Keratinocyte (primary cell): ENCODE data around the gene B4GALNT3. TPM values are rescaled to one million over a fixed set of nuclear protein-coding genes. Genes with fewer than 3 reads are reported as not detected.

Experiments
- DNase-seq: peaks from one replicate; pipeline ENCODE4 v3.0.0-alpha.2; 2011; ENCODE audit warnings: low read depth, missing footprints, low spot score
- FAIRE-seq: peaks from 2 replicates; lab custom pipeline; 2011; peaks lifted over from hg19 to GRCh38; lab: Jason Lieb, UNC
- H2AFZ ChIP-seq: 2 replicates; pipeline ENCODE4 v1.6.0; 2012; ENCODE audit warnings: low read length, control low read depth, inconsistent platforms; ENCODE audit not compliant: control insufficient read depth
- H3K27ac ChIP-seq: 2 replicates; pipeline ENCODE4 v1.5.1; 2011; ENCODE audit warnings: low read length; ENCODE audit not compliant: control insufficient read depth, insufficient read depth
- H3K27me3 ChIP-seq: 3 replicates; pipeline ENCODE4 v1.6.0; 2011; ENCODE audit warnings: low read length; ENCODE audit not compliant: control insufficient read depth, insufficient read depth; ENCODE audit errors: extremely low read depth
- H3K36me3 ChIP-seq, 2 experiments: 2 replicates in 1 of 2; 3 replicates in 1 of 2; pipeline ENCODE4 v1.5.1; 2011; ENCODE audit warnings: low read length in 2 of 2, mild to moderate bottlenecking in 1 of 2; ENCODE audit not compliant: control insufficient read depth in 2 of 2, insufficient read depth in 2 of 2; ENCODE audit errors: extremely low read depth in 1 of 2
- H3K4me1 ChIP-seq: 3 replicates; pipeline ENCODE4 v1.5.1; 2011; ENCODE audit warnings: low read length; ENCODE audit not compliant: control insufficient read depth, insufficient read depth; ENCODE audit errors: extremely low read depth
- H3K4me2 ChIP-seq: 3 replicates; pipeline ENCODE4 v1.6.0; 2011; ENCODE audit warnings: low read depth, low read length; ENCODE audit not compliant: control insufficient read depth, insufficient read depth; ENCODE audit errors: extremely low read depth
- H3K4me3 ChIP-seq, 3 experiments: fragments of 200-600 bp in 1 of 3; sonication (generic) in 1 of 3; 2 replicates in 2 of 3; 3 replicates in 1 of 3; pipeline ENCODE4 v1.5.1; 2011 to 2016; ENCODE audit warnings: low read length in 3 of 3, mild to moderate bottlenecking in 3 of 3, control low read depth in 2 of 3, inconsistent platforms in 1 of 3, low read depth in 1 of 3, mixed read lengths in 1 of 3, mixed run types in 1 of 3, moderate library complexity in 1 of 3; ENCODE audit not compliant: control insufficient read depth in 2 of 3, insufficient read depth in 2 of 3; ENCODE audit errors: extremely low read depth in 1 of 3
- H3K79me2 ChIP-seq: 2 replicates; pipeline ENCODE4 v1.6.0; 2012; ENCODE audit warnings: low read length; ENCODE audit not compliant: control insufficient read depth, insufficient read depth
- H3K9ac ChIP-seq: 3 replicates; pipeline ENCODE4 v1.6.0; 2011; ENCODE audit warnings: low read length; ENCODE audit not compliant: control insufficient read depth, insufficient read depth; ENCODE audit errors: extremely low read depth
- H3K9me1 ChIP-seq: 3 replicates; pipeline ENCODE4 v1.6.0; 2011; ENCODE audit warnings: low read length; ENCODE audit not compliant: control insufficient read depth, insufficient read depth; ENCODE audit errors: extremely low read depth
- H3K9me3 ChIP-seq: 2 replicates; pipeline ENCODE4 v1.5.1; 2012; ENCODE audit warnings: low read depth, low read length; ENCODE audit not compliant: control insufficient read depth
- H4K20me1 ChIP-seq: 3 replicates; pipeline ENCODE4 v1.6.0; 2011; ENCODE audit warnings: low read length; ENCODE audit not compliant: control insufficient read depth, insufficient read depth; ENCODE audit errors: extremely low read depth
- CTCF ChIP-seq, 3 experiments: IDR thresholded peaks in 1 of 3; conservative IDR thresholded peaks in 1 of 3; optimal IDR thresholded peaks in 1 of 3; 2 replicates in 2 of 3; 3 replicates in 1 of 3; pipeline versions ENCODE3 to v1.5.1; 2011; ENCODE audit warnings: low read length in 3 of 3, mild to moderate bottlenecking in 3 of 3, moderate library complexity in 2 of 3, control low read depth in 1 of 3, inconsistent platforms in 1 of 3; ENCODE audit not compliant: insufficient read depth in 2 of 3; ENCODE audit errors: extremely low read depth in 1 of 3
- EZH2 ChIP-seq: IDR thresholded peaks from one replicate; pipeline ENCODE4 v1.6.1; 2012; ENCODE audit warnings: inconsistent platforms, mild to moderate bottlenecking, low read length, moderate library complexity
- dilution Hi-C: fragments of 300-500 bp; cut with MboI; formaldehyde crosslinking; loops from one replicate; pipeline ENCODE4 v1.7.0; 2020; ENCODE audit warnings: low sequenced_read_pairs; ENCODE audit not compliant: extremely low pct_ligation_motif_present
- polyA plus RNA-seq, 5 experiments: library from polyadenylated mRNA; depleted of rRNA in 3 of 5; stranded (reverse) in 3 of 5; stranded (forward) in 1 of 5; unstranded in 1 of 5; fragments of >200 nt; gene quantifications; 1 replicate in 1 of 5; 2 replicates in 3 of 5; 3 replicates in 1 of 5; pipeline versions ENCODE4 v1.2.1 to v1.2.3, GENCODE V29; 2011 to 2012; ENCODE audit warnings: missing spikeins in 2 of 5, low read depth in 1 of 5, low replicate concordance in 1 of 5

B4GALNT3 gene
- polyA plus RNA-seq, 1 donor (not counting 4 experiments of a cell fraction or from before 2014, with no cell fraction given): 7.5 TPM

- Histone ChIP-seq H3K4me2 (no peak overlapping the region), H2AFZ (no peak overlapping the region), H3K9me1 (no peaks in the 10 kb centered on the region), H3K4me3 (no peak overlapping the region), H3K4me1 (no peaks in the 10 kb centered on the region), H3K9ac (no peak overlapping the region), H3K27me3 (no peaks in the 10 kb centered on the region), H3K79me2 (no peaks in the 10 kb centered on the region), H3K36me3 (no peaks in the 10 kb centered on the region), H3K27ac (no peak overlapping the region), H3K9me3 (no peaks in the 10 kb centered on the region), H4K20me1 (no peaks in the 10 kb centered on the region)
- dilution Hi-C loops: no loop called here
- FAIRE-seq (no peak), DNase-seq (no peak)
- TF ChIP-seq CTCF (optimal IDR thresholded peaks at IDR 0.05 in 1 of 3, IDR thresholded peaks at IDR 0.05 in 1 of 3, conservative IDR thresholded peaks at IDR 0.05 in 1 of 3; ENCODE audit: extremely low read depth in 1 of 3, insufficient read depth in 2 of 3, low read length in 3 of 3) (peak in 1 of 3 experiments; percentile 32), EZH2 (no peak)
Observed at GRCh38 chr12:452667-453210, 7.0 kb upstream of the B4GALNT3 start.

GRCh38 chr12:454833-455232, 4.9 kb upstream of the B4GALNT3 start:
- DNase-seq (no peak), FAIRE-seq (no peak)
- H3K4me3 ChIP-seq: no peak overlapping the region
- no peaks in the 10 kb centered on the region for H3K36me3 ChIP-seq
- H3K9ac ChIP-seq: no peak overlapping the region
- H3K9me1 ChIP-seq: no peaks in the 10 kb centered on the region
- no peaks in the 10 kb centered on the region for H3K79me2 ChIP-seq
- peaks cover 3% of the 10 kb centered on the region for H3K4me1 ChIP-seq
- H4K20me1 ChIP-seq: no peaks in the 10 kb centered on the region
- no peak overlapping the region for H3K4me2 ChIP-seq
- H3K9me3 ChIP-seq: no peaks in the 10 kb centered on the region
- H2AFZ ChIP-seq: no peak overlapping the region
- dilution Hi-C loops: no loop called here
- H3K27me3 ChIP-seq: no peaks in the 10 kb centered on the region
- TF ChIP-seq EZH2 (no peak), CTCF (optimal IDR thresholded peaks at IDR 0.05 in 1 of 3, IDR thresholded peaks at IDR 0.05 in 1 of 3, conservative IDR thresholded peaks at IDR 0.05 in 1 of 3; ENCODE audit: extremely low read depth in 1 of 3, insufficient read depth in 2 of 3, low read length in 3 of 3) (no peak)
- H3K27ac ChIP-seq: no peak overlapping the region
